Smooth muscle cell (in vitro differentiated cells): ENCODE measurements around the gene NAT9. TPM values are rescaled to one million over a fixed set of nuclear protein-coding genes. Genes with fewer than 3 reads are reported as not detected.

Experiments used
- DNase-seq: peaks from one replicate; lab custom pipeline; 2025; ENCODE audit not compliant: unreplicated experiment; lab: John Stamatoyannopoulos, UW
- H2AFZ ChIP-seq: fragments of 200-600 bp; sonication (generic); 2 replicates; pipeline ENCODE4 v1.6.0; 2016; ENCODE audit warnings: antibody characterized with exemption, low read depth, mild to moderate bottlenecking
- H3F3A ChIP-seq: fragments of 200-600 bp; sonication (generic); 2 replicates; pipeline ENCODE4 v1.6.0; 2017; ENCODE audit warnings: antibody characterized with exemption, low read depth
- H3K27ac ChIP-seq: fragments of 200-600 bp; sonication (generic); 2 replicates; pipeline ENCODE4 v1.5.1; 2016; ENCODE audit warnings: low read depth, mild to moderate bottlenecking
- H3K27me3 ChIP-seq: fragments of 200-600 bp; sonication (generic); 2 replicates; pipeline ENCODE4 v1.6.1; 2016; ENCODE audit warnings: low read depth, mild to moderate bottlenecking
- H3K36me3 ChIP-seq: fragments of 200-600 bp; sonication (generic); 2 replicates; pipeline ENCODE4 v1.5.1; 2016; ENCODE audit warnings: low read depth
- H3K4me1 ChIP-seq: fragments of 200-600 bp; sonication (generic); 2 replicates; pipeline ENCODE4 v1.5.1; 2016; ENCODE audit warnings: low read depth
- H3K4me2 ChIP-seq: fragments of 200-600 bp; sonication (generic); 2 replicates; pipeline ENCODE4 v1.6.0; 2016; ENCODE audit warnings: mild to moderate bottlenecking
- H3K4me3 ChIP-seq: fragments of 200-600 bp; sonication (generic); 2 replicates; pipeline ENCODE4 v1.5.1; 2016; ENCODE audit warnings: mild to moderate bottlenecking
- H3K79me2 ChIP-seq: fragments of 200-600 bp; sonication (generic); 2 replicates; pipeline ENCODE4 v1.6.0; 2016; ENCODE audit warnings: low read depth, mild to moderate bottlenecking
- H3K9ac ChIP-seq: fragments of 200-600 bp; sonication (generic); 2 replicates; pipeline ENCODE4 v1.6.0; 2016; ENCODE audit warnings: low read depth
- H3K9me3 ChIP-seq: fragments of 200-600 bp; sonication (generic); replicated peaks from 2 replicates; pipeline ENCODE4 v1.5.1; 2016; ENCODE audit warnings: low read depth
- H4K20me1 ChIP-seq: fragments of 200-600 bp; sonication (generic); 2 replicates; pipeline ENCODE4 v1.6.0; 2016; ENCODE audit warnings: low read depth
- CTCF ChIP-seq: fragments of 200-600 bp; sonication (generic); IDR thresholded peaks from 2 replicates; pipeline ENCODE4 v1.5.1; 2017; ENCODE audit warnings: borderline replicate concordance, mild to moderate bottlenecking, antibody characterized with exemption; ENCODE audit not compliant: insufficient read depth, poor library complexity, severe bottlenecking
- WGBS: methylation state at CpG from one replicate; pipeline ENCODE4 v1.1.7; 2016; ENCODE audit warnings: low lambda C conversion rate; 5-methylcytosine and 5-hydroxymethylcytosine counted together
- polyA plus RNA-seq: library from polyadenylated mRNA; unstranded; fragments of >200 nt; fragmentation: Nextera tagmentation; extraction: Ambion mirVana; gene quantifications from 2 replicates; pipeline ENCODE4 v1.2.1, GENCODE V29; 2016
- total RNA-seq: library from RNA; depleted of rRNA; stranded (reverse); fragments of >200 nt; gene quantifications from 2 replicates; pipeline ENCODE4 v1.2.3, GENCODE V29; 2014

Gene NAT9
- total and polyA plus RNA-seq, 2 experiments from 2014 or later = 21.4 to 42.5 TPM

GRCh38 chr17:74815067-74815466, 38.9 kb upstream of the NAT9 start:
- H2AFZ ChIP-seq = no peak overlapping the region
- H3K79me2 ChIP-seq = no peaks in the 10 kb centered on the region
- no peaks in the 10 kb centered on the region for H3K9me3 ChIP-seq
- H4K20me1 ChIP-seq = peaks cover 22% of the 10 kb centered on the region
- DNase-seq = no peak
- no peak overlapping the region for H3K9ac ChIP-seq
- no peaks in the 10 kb centered on the region for H3K36me3 ChIP-seq
- no peak overlapping the region for H3K4me2 ChIP-seq
- H3K4me3 ChIP-seq = no peak overlapping the region
- H3F3A ChIP-seq = no peaks in the 10 kb centered on the region
- no peaks in the 10 kb centered on the region for H3K27me3 ChIP-seq
- H3K4me1 ChIP-seq = no peaks in the 10 kb centered on the region
- TF ChIP-seq CTCF = no peak
- H3K27ac ChIP-seq = no peak overlapping the region
- WGBS = 96% methylated on average over 7 of the region's 7 CpGs

GRCh38 chr17:74814453-74814852, 38.3 kb upstream of the NAT9 start:
- Histone ChIP-seq H2AFZ (no peak overlapping the region), H3K79me2 (no peaks in the 10 kb centered on the region), H3K36me3 (no peaks in the 10 kb centered on the region), H3K9ac (no peak overlapping the region), H3K4me3 (no peak overlapping the region), H3K9me3 (no peaks in the 10 kb centered on the region), H3K4me2 (no peak overlapping the region), H3K27me3 (no peaks in the 10 kb centered on the region), H3K27ac (no peak overlapping the region), H3K4me1 (no peaks in the 10 kb centered on the region), H3F3A (no peaks in the 10 kb centered on the region), H4K20me1 (peaks cover 22% of the 10 kb centered on the region)
- no peak for TF ChIP-seq CTCF
- 90% methylated on average over 5 of the region's 5 CpGs for WGBS
- no peak for DNase-seq

- Histone ChIP-seq H3K9ac (no peak overlapping the region), H2AFZ (no peak overlapping the region), H3K9me3 (no peaks in the 10 kb centered on the region), H3K4me3 (no peak overlapping the region), H3F3A (no peaks in the 10 kb centered on the region), H3K79me2 (no peaks in the 10 kb centered on the region), H3K27me3 (no peaks in the 10 kb centered on the region), H3K4me2 (no peak overlapping the region), H3K36me3 (no peaks in the 10 kb centered on the region), H3K27ac (no peak overlapping the region), H3K4me1 (no peaks in the 10 kb centered on the region), H4K20me1 (peaks cover 22% of the 10 kb centered on the region)
- WGBS = 79% methylated on average over 23 of the region's 23 CpGs
- TF ChIP-seq CTCF = no peak
- DNase-seq = no peak
Observed at GRCh38 chr17:74812109-74813009, 36.2 kb upstream of the NAT9 start.
